ENCODE data around the gene P4HA2.

DNA sequence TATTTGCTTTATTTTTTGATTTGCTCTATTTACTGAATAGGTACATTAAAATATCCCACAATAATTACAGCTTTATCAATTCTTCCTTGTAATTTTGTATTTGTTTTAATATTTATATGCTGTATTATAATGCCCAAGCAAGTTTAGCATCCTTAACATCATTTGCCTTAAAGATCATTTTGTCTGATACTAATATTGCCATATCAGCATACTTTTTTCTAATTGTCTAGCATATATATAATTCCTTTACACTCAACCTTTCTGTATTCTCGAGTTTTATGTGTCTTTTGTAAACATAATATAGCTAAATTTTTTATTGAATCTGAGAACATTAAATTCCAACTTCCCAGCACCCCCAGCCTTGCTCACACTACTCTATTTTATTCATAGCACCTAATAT, 64.7 kb downstream of the P4HA2 start:
- TF ChIP-seq CTCF (IDR thresholded peaks at IDR 0.05), result no peak
- no peak for TF ChIP-seq POLR2A (IDR thresholded peaks at IDR 0.05)

All from Peyer's patch (tissue), 4 donors.